ES-I3 (cell line): Measurements from ENCODE around the gene ATP2B2.
A peak's percentile ranks its signal among the peaks of the same experiment; 100 is the strongest.

ENCODE experiments used
- H3K36me3 ChIP-seq: 2 replicates; pipeline ENCODE4 v1.6.1; 2013; ENCODE audit warnings: mild to moderate bottlenecking, low read length, control low read depth, moderate library complexity; ENCODE audit not compliant: insufficient read depth
- H3K4me1 ChIP-seq: 2 replicates; pipeline ENCODE4 v1.6.1; 2013; ENCODE audit warnings: mild to moderate bottlenecking, control low read depth, low read length; ENCODE audit not compliant: insufficient read depth
- H3K9ac ChIP-seq: 2 replicates; pipeline ENCODE4 v1.6.1; 2013; ENCODE audit warnings: low read depth, mild to moderate bottlenecking, low read length, moderate library complexity
- H3K9me3 ChIP-seq: 2 replicates; pipeline ENCODE4 v1.6.1; 2013; ENCODE audit warnings: mild to moderate bottlenecking, low read length, moderate library complexity; ENCODE audit not compliant: control insufficient read depth, insufficient read depth

The ATP2B2 gene

GRCh38 chr3:10485380-10485779 is 20.0 kb downstream of the ATP2B2 start:
- Histone ChIP-seq H3K36me3 (no peaks in the 10 kb centered on the region), H3K9me3 (no peaks in the 10 kb centered on the region), H3K4me1 (no peaks in the 10 kb centered on the region), H3K9ac (no peak overlapping the region)

- H3K4me1 ChIP-seq = no peaks in the 10 kb centered on the region
- no peak overlapping the region for H3K9ac ChIP-seq
- H3K36me3 ChIP-seq = no peaks in the 10 kb centered on the region
- H3K9me3 ChIP-seq = no peaks in the 10 kb centered on the region
Measured at GRCh38 chr3:10484709-10485108, 20.7 kb downstream of the ATP2B2 start.

- Histone ChIP-seq H3K9me3 (no peaks in the 10 kb centered on the region), H3K4me1 (no peaks in the 10 kb centered on the region), H3K9ac (no peak overlapping the region), H3K36me3 (no peaks in the 10 kb centered on the region)
Measured at GRCh38 chr3:10483686-10484345, 21.6 kb downstream of the ATP2B2 start.

GRCh38 chr3:10483364-10483675 is 22.1 kb downstream of the ATP2B2 start:
- H3K9me3 ChIP-seq = no peaks in the 10 kb centered on the region
- no peak overlapping the region for H3K9ac ChIP-seq
- H3K4me1 ChIP-seq = no peaks in the 10 kb centered on the region
- H3K36me3 ChIP-seq = no peaks in the 10 kb centered on the region

- Histone ChIP-seq H3K36me3 (no peaks in the 10 kb centered on the region), H3K4me1 (no peaks in the 10 kb centered on the region), H3K9me3 (no peaks in the 10 kb centered on the region), H3K9ac (no peak overlapping the region)
Measured at GRCh38 chr3:10482631-10483363, 22.6 kb downstream of the ATP2B2 start.

GRCh38 chr3:10480871-10481378 is 24.5 kb downstream of the ATP2B2 start:
- Histone ChIP-seq H3K4me1 (no peaks in the 10 kb centered on the region), H3K36me3 (no peaks in the 10 kb centered on the region), H3K9ac (no peak overlapping the region), H3K9me3 (no peaks in the 10 kb centered on the region)

GRCh38 chr3:10479311-10479710 is 26.1 kb downstream of the ATP2B2 start:
- Histone ChIP-seq H3K36me3 (no peaks in the 10 kb centered on the region), H3K9me3 (no peaks in the 10 kb centered on the region), H3K4me1 (no peaks in the 10 kb centered on the region), H3K9ac (no peak overlapping the region)

GRCh38 chr3:10475983-10476382 is 29.4 kb downstream of the ATP2B2 start:
- Histone ChIP-seq H3K4me1 (no peaks in the 10 kb centered on the region), H3K9ac (no peak overlapping the region), H3K9me3 (no peaks in the 10 kb centered on the region), H3K36me3 (no peaks in the 10 kb centered on the region)

- Histone ChIP-seq H3K9ac (no peak overlapping the region), H3K4me1 (peaks cover 5% of the 10 kb centered on the region; the same call in 1 of the 2 replicates), H3K9me3 (no peaks in the 10 kb centered on the region), H3K36me3 (no peaks in the 10 kb centered on the region)
Measured at GRCh38 chr3:10474847-10475246, 30.5 kb downstream of the ATP2B2 start.

GRCh38 chr3:10474275-10474646 is 31.1 kb downstream of the ATP2B2 start:
- no peaks in the 10 kb centered on the region for H3K9me3 ChIP-seq
- H3K9ac ChIP-seq = no peak overlapping the region
- H3K36me3 ChIP-seq = no peaks in the 10 kb centered on the region
- peaks cover 5% of the 10 kb centered on the region; the same call in 1 of the 2 replicates for H3K4me1 ChIP-seq

- no peaks in the 10 kb centered on the region for H3K36me3 ChIP-seq
- H3K9me3 ChIP-seq = no peaks in the 10 kb centered on the region
- no peak overlapping the region for H3K9ac ChIP-seq
- peaks cover 5% of the 10 kb centered on the region; the same call in 1 of the 2 replicates for H3K4me1 ChIP-seq
Measured at GRCh38 chr3:10473581-10474274, 31.7 kb downstream of the ATP2B2 start.

- Histone ChIP-seq H3K9me3 (no peaks in the 10 kb centered on the region), H3K9ac (no peak overlapping the region), H3K4me1 (peaks cover 5% of the 10 kb centered on the region; the same call in 1 of the 2 replicates), H3K36me3 (no peaks in the 10 kb centered on the region)
Measured at GRCh38 chr3:10472877-10473440, 32.4 kb downstream of the ATP2B2 start.

GRCh38 chr3:10471054-10471688 is 34.2 kb downstream of the ATP2B2 start:
- H3K4me1 ChIP-seq = peaks cover 5% of the 10 kb centered on the region; the same call in 1 of the 2 replicates
- peak overlapping the region; percentile 9; the same call in 1 of the 2 replicates for H3K9ac ChIP-seq
- H3K36me3 ChIP-seq = no peaks in the 10 kb centered on the region
- no peaks in the 10 kb centered on the region for H3K9me3 ChIP-seq
